Liver (tissue), 9 donors: ENCODE data around the gene CHAD. TPM values are rescaled to one million over a fixed set of nuclear protein-coding genes. Genes with fewer than 3 reads are reported as not detected.
A peak's percentile ranks its signal among the peaks of the same experiment; 100 is the strongest.

ENCODE experiments used
- DNase-seq: peaks from one replicate; pipeline ENCODE4 v3.0.0-alpha.2; 2017; ENCODE audit warnings: low spot score
- H3K27ac ChIP-seq, 2 donors: one replicate each; pipeline ENCODE4 v1.7.0; 2013; ENCODE audit warnings: inconsistent platforms in 2 of 2, low read length in 2 of 2, control low read depth in 1 of 2, low read depth in 1 of 2, mild to moderate bottlenecking in 1 of 2
- H3K27me3 ChIP-seq, 4 donors: one replicate each; pipeline versions ENCODE4 v1.6.1 to v1.7.0; 2013; ENCODE audit warnings: low read length in 3 of 4, inconsistent platforms in 1 of 4, mild to moderate bottlenecking in 1 of 4, moderate library complexity in 1 of 4; ENCODE audit not compliant: control insufficient read depth in 4 of 4, insufficient read depth in 4 of 4
- H3K36me3 ChIP-seq, 4 donors: one replicate each; pipeline versions ENCODE4 v1.6.1 to v1.7.0; 2013; ENCODE audit warnings: low read length in 3 of 4, mild to moderate bottlenecking in 3 of 4, low read depth in 1 of 4, moderate library complexity in 1 of 4; ENCODE audit not compliant: control insufficient read depth in 4 of 4, insufficient read depth in 3 of 4
- H3K4me1 ChIP-seq, 4 donors: one replicate each; pipeline versions ENCODE4 v1.6.1 to v1.7.0; 2013; ENCODE audit warnings: low read length in 3 of 4, mild to moderate bottlenecking in 3 of 4, moderate library complexity in 1 of 4; ENCODE audit not compliant: control insufficient read depth in 4 of 4, insufficient read depth in 4 of 4
- H3K4me3 ChIP-seq, 3 donors: one replicate each; pipeline versions ENCODE4 v1.6.1 to v1.7.0; 2013; ENCODE audit warnings: low read length in 3 of 3, control low read depth in 1 of 3, low read depth in 1 of 3, mild to moderate bottlenecking in 1 of 3
- H3K9ac ChIP-seq, 2 donors: one replicate each; pipeline ENCODE4 v1.7.0; 2013; ENCODE audit warnings: low read length in 2 of 2, mild to moderate bottlenecking in 2 of 2, moderate library complexity in 2 of 2, control low read depth in 1 of 2, low read depth in 1 of 2
- H3K9me3 ChIP-seq, 4 donors: one replicate each; pipeline versions ENCODE4 v1.6.1 to v1.7.0; 2013; ENCODE audit warnings: low read length in 3 of 4; ENCODE audit not compliant: control insufficient read depth in 4 of 4
- ATF3 ChIP-seq: IDR thresholded peaks from 2 replicates; pipeline ENCODE4 v1.6.1; 2016; ENCODE audit warnings: antibody characterized with exemption
- EGR1 ChIP-seq, 2 donors: IDR thresholded peaks; 2 replicates each; pipeline ENCODE4 v1.6.1; 2016 to 2018; ENCODE audit warnings: antibody characterized with exemption in 2 of 2, low read depth in 2 of 2
- FOXA1 ChIP-seq: IDR thresholded peaks from 2 replicates; pipeline ENCODE4 v1.6.1; 2016; ENCODE audit warnings: antibody characterized with exemption
- FOXA2 ChIP-seq: IDR thresholded peaks from 2 replicates; pipeline ENCODE4 v1.6.1; 2016; ENCODE audit warnings: antibody characterized with exemption
- GABPA ChIP-seq, 2 donors: IDR thresholded peaks in 1 of 2; conservative IDR thresholded peaks in 1 of 2; 2 replicates each; pipeline ENCODE4 v1.6.1; 2016; ENCODE audit warnings: antibody characterized with exemption in 2 of 2, mild to moderate bottlenecking in 1 of 2, moderate library complexity in 1 of 2
- HNF4A ChIP-seq, 2 donors: conservative IDR thresholded peaks; 2 replicates each; pipeline ENCODE4 v1.6.1; 2016; ENCODE audit warnings: antibody characterized with exemption in 2 of 2, mild to moderate bottlenecking in 2 of 2
- HNF4G ChIP-seq: IDR thresholded peaks from 2 replicates; pipeline ENCODE4 v1.6.1; 2016; ENCODE audit warnings: antibody characterized with exemption
- JUND ChIP-seq, 2 donors: IDR thresholded peaks; 2 replicates each; pipeline ENCODE4 v1.6.1; 2016; ENCODE audit warnings: antibody characterized with exemption in 2 of 2
- RAD21 ChIP-seq, 2 donors: IDR thresholded peaks; 2 replicates each; pipeline ENCODE4 v1.6.1; 2016; ENCODE audit warnings: antibody characterized with exemption in 2 of 2, mild to moderate bottlenecking in 2 of 2
- RXRA ChIP-seq, 2 donors: IDR thresholded peaks; 2 replicates each; pipeline ENCODE4 v1.6.1; 2017 to 2018; ENCODE audit warnings: antibody characterized with exemption in 2 of 2, mild to moderate bottlenecking in 1 of 2
- SP1 ChIP-seq: IDR thresholded peaks from 2 replicates; pipeline ENCODE4 v1.6.1; 2018; ENCODE audit warnings: antibody characterized with exemption, mild to moderate bottlenecking
- TAF1 ChIP-seq: conservative IDR thresholded peaks from 2 replicates; pipeline ENCODE4 v1.6.1; 2016; ENCODE audit warnings: antibody characterized with exemption, mild to moderate bottlenecking
- YY1 ChIP-seq: IDR thresholded peaks from 2 replicates; pipeline ENCODE4 v1.6.1; 2016; ENCODE audit warnings: antibody characterized with exemption, mild to moderate bottlenecking
- ZBTB33 ChIP-seq: IDR thresholded peaks from 2 replicates; pipeline ENCODE4 v1.6.1; 2016; ENCODE audit warnings: antibody characterized with exemption
- WGBS: extraction: QIAGEN DNeasy Blood & Tissue Kit; methylation state at CpG from one replicate; pipeline ENCODE4 v1.1.7; 2013; 5-methylcytosine and 5-hydroxymethylcytosine counted together
- polyA plus RNA-seq, 2 donors: library from polyadenylated mRNA; stranded (reverse) in 1 of 2; unstranded in 1 of 2; fragments of 200-250 nt in 1 of 2; fragments of >200 nt in 1 of 2; fragmentation: Nextera tagmentation in 1 of 2; extraction: Ambion mirVana in 1 of 2; gene quantifications; one replicate each; pipeline versions ENCODE4 v1.2.1 to v1.2.3, GENCODE V29; 2013 to 2015
- total RNA-seq, 2 donors: library from RNA; depleted of rRNA; stranded (reverse); fragments of >200 nt; gene quantifications; one replicate each; pipeline ENCODE4 v1.2.3, GENCODE V29; 2014
- TF ChIP-seq, protein P1 (sequence below): IDR thresholded peaks from 2 replicates; pipeline ENCODE4 v1.6.1; 2016; ENCODE audit warnings: antibody characterized with exemption
- TF ChIP-seq, protein P2 (sequence below): fragments of 150-350 bp; IDR thresholded peaks from 2 replicates; pipeline ENCODE4 v1.5.1; 2017; ENCODE audit warnings: improper control_type of control experiment, low read depth, low read length; ENCODE audit not compliant: missing input control
- TF ChIP-seq, protein P3 (sequence below): IDR thresholded peaks from 2 replicates; pipeline ENCODE4 v1.6.1; 2016; ENCODE audit warnings: antibody characterized with exemption, mild to moderate bottlenecking
- donor health status: healthy.
- donor health status: healthy.
- donor health status: healthy.
- donor health status: healthy.
- donor health status: healthy.

The CHAD gene
- total and polyA plus RNA-seq, 4 donors, result 0.51 to 3.3 (median 2.3) TPM

GRCh38 chr17:50458701-50459676 is 9.7 kb downstream of the CHAD start (continued):
- TF ChIP-seq, protein P1, sequence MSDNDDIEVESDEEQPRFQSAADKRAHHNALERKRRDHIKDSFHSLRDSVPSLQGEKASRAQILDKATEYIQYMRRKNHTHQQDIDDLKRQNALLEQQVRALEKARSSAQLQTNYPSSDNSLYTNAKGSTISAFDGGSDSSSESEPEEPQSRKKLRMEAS, result peak; percentile 84
- TF ChIP-seq ATF3 (peak; percentile 97), HNF4G (no peak), YY1 (peak; percentile 84), EGR1 (IDR thresholded peaks at IDR 0.05; ENCODE audit: low read depth in 2 of 2) (no peak), ZBTB33 (peak; percentile 80), RAD21 (IDR thresholded peaks at IDR 0.05) (peak; percentile 50 to 57), SP1 (peak; percentile 81)

DNA sequence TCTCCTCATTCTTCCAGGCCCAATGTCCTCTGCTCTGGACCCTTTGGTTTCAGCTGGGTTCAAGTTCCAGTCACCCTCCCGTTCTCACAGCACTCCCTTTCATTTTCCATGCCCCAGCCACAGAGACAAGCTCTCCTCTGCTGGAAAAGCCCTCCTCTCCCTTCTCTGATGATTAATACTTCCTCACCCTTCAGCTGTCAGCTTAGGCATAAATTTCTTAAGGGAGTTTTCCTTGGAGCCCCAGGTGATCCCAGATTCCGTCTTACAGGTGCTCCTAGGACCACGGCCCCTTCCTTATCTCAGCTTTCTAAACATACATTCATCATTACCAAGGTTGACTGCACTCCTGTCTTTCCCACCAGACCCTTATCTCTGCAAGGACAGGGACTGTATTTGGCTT is 10.4 kb downstream of the CHAD start:
- Histone ChIP-seq H3K4me1 (peaks cover 7 to 33% (median 20%) of the 10 kb centered on the region in 4 donors), H3K36me3 (no peaks in the 10 kb centered on the region), H3K9me3 (no peaks in the 10 kb centered on the region), H3K27me3 (no peaks in the 10 kb centered on the region), H3K9ac (no peak overlapping the region), H3K27ac (peak overlapping the region in 1 of 2 donors; percentile 73), H3K4me3 (no peak overlapping the region)
- no peak for TF ChIP-seq TAF1
- no peak for TF ChIP-seq ZBTB33
- no peak for TF ChIP-seq FOXA1
- TF ChIP-seq JUND (IDR thresholded peaks at IDR 0.05), result no peak
- TF ChIP-seq, protein P2, sequence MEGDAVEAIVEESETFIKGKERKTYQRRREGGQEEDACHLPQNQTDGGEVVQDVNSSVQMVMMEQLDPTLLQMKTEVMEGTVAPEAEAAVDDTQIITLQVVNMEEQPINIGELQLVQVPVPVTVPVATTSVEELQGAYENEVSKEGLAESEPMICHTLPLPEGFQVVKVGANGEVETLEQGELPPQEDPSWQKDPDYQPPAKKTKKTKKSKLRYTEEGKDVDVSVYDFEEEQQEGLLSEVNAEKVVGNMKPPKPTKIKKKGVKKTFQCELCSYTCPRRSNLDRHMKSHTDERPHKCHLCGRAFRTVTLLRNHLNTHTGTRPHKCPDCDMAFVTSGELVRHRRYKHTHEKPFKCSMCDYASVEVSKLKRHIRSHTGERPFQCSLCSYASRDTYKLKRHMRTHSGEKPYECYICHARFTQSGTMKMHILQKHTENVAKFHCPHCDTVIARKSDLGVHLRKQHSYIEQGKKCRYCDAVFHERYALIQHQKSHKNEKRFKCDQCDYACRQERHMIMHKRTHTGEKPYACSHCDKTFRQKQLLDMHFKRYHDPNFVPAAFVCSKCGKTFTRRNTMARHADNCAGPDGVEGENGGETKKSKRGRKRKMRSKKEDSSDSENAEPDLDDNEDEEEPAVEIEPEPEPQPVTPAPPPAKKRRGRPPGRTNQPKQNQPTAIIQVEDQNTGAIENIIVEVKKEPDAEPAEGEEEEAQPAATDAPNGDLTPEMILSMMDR, result no peak
- no peak for TF ChIP-seq SP1
- no peak for TF ChIP-seq GABPA (IDR thresholded peaks at IDR 0.05 in 1 of 2, conservative IDR thresholded peaks at IDR 0.05 in 1 of 2)
- no peak for TF ChIP-seq ATF3
- TF ChIP-seq, protein P3, sequence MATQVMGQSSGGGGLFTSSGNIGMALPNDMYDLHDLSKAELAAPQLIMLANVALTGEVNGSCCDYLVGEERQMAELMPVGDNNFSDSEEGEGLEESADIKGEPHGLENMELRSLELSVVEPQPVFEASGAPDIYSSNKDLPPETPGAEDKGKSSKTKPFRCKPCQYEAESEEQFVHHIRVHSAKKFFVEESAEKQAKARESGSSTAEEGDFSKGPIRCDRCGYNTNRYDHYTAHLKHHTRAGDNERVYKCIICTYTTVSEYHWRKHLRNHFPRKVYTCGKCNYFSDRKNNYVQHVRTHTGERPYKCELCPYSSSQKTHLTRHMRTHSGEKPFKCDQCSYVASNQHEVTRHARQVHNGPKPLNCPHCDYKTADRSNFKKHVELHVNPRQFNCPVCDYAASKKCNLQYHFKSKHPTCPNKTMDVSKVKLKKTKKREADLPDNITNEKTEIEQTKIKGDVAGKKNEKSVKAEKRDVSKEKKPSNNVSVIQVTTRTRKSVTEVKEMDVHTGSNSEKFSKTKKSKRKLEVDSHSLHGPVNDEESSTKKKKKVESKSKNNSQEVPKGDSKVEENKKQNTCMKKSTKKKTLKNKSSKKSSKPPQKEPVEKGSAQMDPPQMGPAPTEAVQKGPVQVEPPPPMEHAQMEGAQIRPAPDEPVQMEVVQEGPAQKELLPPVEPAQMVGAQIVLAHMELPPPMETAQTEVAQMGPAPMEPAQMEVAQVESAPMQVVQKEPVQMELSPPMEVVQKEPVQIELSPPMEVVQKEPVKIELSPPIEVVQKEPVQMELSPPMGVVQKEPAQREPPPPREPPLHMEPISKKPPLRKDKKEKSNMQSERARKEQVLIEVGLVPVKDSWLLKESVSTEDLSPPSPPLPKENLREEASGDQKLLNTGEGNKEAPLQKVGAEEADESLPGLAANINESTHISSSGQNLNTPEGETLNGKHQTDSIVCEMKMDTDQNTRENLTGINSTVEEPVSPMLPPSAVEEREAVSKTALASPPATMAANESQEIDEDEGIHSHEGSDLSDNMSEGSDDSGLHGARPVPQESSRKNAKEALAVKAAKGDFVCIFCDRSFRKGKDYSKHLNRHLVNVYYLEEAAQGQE, result no peak
- no peak for TF ChIP-seq RAD21 (IDR thresholded peaks at IDR 0.05)
- no peak for TF ChIP-seq RXRA (IDR thresholded peaks at IDR 0.05)
- no peak for TF ChIP-seq FOXA2
- no peak for TF ChIP-seq HNF4A (conservative IDR thresholded peaks at IDR 0.05)
- TF ChIP-seq, protein P1, result no peak
- no peak for TF ChIP-seq EGR1 (IDR thresholded peaks at IDR 0.05; ENCODE audit: low read depth in 2 of 2)
- no peak for TF ChIP-seq YY1
- WGBS, result 84% methylated on average over 3 of the region's 3 CpGs
- no peak for DNase-seq
